NCI-H1417 treated with DMSO at 0.1 percent for 48 hours (cell line): ENCODE results near the gene MASP2.
"Not testable (repeated sequence)": the region's sequence is repeated elsewhere in the genome, so short reads cannot be mapped to it uniquely, and the experiment has no call there.

Experiments
- DNase-seq: peaks from one replicate; lab custom pipeline; 2025; lab: John Stamatoyannopoulos, UW

The MASP2 gene

DNA sequence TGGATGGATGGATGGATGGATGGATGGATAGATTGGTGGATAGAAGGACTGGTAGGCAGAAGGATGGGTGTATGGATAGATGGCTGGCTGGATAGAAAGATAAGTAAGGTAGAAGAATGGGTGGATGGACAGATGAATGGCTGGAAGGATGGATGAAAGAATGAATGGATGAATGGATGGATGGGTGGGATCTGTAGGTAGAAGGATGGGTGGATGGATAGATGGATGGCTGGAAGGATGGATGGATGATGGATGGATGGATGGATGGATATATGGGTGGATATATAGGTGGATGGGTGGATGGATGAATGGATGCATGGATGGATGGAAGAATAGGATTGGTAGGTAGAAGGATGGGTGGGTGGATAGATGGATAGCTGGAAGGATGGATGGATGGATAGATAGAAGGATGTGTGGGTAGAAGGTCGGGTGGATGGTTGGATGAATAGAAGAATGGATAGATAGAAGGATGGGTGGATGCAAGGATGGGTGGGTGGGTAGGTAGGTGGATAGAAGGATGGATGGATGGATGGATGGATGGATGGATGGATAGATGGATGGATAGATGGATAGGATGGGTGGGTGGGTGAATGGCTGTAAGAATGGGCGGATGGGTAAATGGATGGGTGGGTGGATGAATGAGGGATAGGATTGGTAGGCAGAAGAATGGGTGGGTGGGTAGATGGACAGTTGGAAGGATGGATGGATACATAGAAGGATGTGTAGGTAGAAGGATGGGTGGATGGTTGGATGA lies 7.5 kb downstream of the MASP2 start:
- no peak for DNase-seq

DNA sequence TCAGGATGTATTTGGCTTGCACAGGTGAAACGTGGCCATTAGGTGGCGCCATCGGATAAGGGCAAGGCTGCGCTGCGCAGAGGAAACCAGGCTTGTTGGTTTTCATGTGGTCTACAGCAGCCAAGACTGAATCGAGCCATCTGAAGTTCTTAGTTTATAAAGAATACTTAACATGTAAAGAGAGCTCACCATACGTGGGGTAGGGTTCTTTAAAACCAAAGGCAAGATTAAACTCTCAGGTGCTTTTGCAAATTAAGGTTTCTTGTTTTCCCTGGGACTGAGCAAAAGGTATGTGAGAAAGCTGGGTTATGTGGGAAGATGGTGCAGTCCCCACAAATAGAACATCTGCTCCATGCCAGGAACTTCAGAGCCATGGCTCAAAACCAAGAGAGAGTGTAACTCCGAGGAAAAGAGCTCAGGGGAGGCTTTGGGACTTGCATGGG lies 9.3 kb downstream of the MASP2 start:
- peak; percentile 46 for DNase-seq

DNA sequence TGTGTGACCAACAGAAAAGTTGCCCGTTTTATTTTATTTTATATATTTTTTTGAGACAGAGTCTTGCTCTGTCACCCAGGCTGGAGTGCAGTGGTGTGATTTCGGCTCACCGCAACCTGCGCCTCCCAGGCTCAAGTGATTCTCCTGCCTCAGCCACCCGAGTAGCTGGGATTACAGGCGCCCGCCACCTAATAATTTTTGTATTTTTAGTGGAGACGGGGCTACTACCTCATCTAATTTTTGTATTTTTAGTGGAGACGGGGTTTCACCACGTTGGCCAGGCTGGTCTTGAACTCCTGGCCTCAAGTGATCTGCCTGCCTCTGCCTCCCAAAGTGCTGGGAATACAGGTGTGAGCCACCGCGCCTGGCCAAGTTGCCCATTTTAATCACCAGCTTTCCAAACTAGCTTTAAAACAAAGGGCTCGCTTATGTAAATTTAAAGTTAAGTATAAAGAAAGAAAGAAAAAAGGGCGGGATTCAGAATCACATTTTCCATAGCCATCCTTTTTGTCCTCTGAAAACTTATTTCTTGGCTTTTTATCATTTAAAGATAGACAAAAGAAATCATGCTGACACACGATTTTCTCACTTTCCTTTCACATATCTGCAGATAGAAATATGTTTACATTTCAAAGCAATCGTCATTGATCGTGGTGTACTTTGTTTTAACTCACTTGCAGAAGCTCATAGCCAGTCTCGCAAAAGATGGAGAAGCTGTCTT lies 9.9 kb downstream of the MASP2 start:
- not testable (repeated sequence) for DNase-seq

DNA sequence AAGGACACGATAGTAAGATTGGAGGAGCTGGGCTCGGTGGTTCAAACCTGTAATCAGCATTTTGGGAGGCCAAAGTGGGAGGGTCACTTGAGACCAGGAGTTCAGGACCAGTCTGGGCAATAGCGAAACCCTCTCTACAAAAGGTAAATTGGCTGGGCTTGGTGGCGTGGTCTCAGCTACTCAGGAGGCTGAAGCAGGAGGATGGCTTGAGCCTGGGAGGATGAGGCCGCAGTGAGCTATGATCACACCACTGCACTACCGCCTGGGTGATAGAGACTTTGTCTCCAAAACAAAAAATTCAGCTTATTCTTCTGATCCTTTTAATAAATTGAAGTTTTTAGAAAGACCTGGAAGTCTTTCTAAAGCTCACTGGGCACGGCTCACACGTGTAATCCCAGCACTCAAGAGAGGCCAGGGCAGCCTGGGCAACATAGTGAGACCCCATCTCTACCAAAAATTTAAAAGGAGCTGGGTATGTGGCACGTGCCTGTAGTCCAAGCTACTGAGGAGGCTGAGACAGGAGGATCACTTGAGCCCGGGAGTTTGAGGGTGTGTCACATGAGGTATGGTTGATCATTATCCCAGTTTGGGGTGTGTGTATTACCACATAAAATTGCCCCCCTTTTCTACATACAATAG lies 15.3 kb downstream of the MASP2 start:
- DNase-seq, result no peak

DNA sequence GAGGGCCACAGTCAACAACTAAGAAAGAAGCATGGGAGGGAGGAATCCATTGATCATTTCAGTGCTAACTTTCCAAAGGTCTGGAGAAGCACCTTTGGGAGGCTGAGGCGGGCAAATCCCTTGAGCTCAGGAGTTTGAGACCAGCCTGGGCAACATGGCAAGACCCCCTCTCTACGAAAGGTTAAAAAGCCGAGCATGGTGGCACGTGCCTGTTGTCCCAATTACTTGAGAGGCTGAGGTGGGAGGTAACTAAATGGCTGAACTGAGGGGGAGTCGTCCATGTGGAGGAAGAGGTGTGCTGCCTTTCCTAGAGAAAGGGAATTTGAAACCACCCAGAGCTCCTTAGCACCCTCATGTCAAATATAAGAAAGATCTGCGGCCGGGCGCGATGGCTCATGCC lies 16.2 kb downstream of the MASP2 start:
- DNase-seq, result no peak

DNA sequence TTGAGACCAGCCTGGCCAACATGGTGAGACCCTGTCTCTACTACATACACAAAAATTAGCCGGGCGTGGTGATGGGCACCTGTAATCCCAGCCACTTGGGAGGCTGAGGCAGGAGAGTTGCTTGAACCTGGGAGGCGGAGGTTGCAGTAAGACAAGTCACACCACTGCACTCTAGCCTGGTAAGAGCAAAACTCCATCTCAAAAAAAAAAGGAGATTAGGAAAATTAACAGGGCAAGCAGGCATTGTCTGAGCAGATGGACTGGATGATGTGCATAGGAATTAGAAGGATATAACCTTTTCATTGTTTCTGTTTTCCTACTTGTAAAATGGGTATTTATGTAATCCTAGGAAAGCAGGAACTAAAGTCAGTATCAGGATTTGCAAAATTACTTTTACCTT lies 19.0 kb downstream of the MASP2 start:
- DNase-seq, result no peak

DNA sequence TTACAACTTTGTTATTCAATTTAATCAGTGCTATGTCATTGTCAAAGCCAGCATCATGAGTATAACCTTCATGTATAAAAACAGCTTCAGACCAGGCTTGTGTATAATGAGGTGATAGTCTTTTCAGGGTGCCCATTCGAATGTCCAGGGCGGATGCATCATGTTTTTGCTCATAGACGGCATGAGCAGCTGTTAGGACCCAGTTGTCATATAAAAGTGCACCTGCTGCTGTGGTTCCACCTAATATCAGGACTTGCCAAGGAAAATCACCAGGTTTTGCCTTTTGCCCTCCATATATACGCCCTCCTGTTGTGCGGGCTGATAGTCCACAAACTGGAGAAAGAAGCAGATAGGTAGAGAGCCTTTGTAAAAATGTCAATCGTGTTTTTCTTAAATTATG lies 19.7 kb downstream of the MASP2 start:
- DNase-seq, result no peak

DNA sequence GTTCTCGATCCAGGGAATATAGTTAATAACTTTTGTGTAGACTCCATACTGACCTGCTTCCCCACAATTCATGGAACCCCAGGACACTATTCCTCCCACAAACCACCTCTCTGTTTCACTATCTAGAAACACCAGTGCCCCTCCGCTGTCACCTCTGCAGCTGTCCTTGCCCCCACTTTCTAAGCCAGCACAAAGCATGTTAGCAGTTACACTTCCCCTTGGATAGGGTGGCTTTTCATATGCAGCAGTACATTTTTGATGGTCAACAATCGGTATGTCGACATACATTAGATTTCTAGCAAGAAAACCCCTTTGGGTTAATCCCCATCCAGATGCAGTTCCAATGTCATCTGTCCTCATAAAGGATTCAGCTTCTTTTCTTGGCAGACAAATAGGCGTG lies 20.1 kb downstream of the MASP2 start:
- no peak for DNase-seq

DNA sequence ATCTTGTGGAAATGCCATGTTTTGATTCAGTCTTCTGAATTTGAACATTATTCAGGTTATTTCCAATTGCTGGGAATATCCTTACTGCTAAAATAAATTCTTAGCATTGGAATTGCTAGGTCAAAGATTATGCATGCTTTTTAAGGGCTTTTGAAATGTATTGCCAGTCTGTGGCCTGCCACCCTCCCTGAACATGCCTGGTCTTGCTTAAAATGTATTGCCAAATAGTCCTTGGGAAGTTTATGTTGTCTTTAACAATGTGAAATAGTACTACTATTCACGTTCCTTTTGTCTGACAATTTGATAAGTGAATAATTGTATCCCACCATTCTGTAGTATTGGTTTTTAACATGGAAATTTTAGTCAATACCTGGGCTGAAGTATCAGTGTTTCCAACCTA lies 21.0 kb downstream of the MASP2 start:
- no peak for DNase-seq

DNA sequence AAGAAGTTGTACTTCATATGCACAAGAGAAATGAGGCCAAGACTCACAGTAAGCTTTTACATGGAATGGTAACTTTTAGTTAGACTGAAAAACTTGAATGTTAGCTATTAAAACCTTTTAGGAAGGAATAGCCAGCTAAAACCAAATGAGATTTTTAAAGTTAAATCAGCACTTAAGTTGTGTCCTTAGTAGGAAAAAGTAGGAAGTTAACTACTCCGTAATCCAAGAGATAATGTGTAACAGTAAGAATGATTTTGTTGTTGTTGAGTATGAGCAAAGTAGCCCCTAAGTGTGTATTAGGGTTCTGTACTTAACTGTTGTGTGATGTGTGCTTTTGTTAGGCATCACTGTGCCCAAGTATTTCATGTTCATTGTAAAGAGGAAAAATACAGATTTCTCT lies 21.4 kb downstream of the MASP2 start:
- DNase-seq, result no peak

DNA sequence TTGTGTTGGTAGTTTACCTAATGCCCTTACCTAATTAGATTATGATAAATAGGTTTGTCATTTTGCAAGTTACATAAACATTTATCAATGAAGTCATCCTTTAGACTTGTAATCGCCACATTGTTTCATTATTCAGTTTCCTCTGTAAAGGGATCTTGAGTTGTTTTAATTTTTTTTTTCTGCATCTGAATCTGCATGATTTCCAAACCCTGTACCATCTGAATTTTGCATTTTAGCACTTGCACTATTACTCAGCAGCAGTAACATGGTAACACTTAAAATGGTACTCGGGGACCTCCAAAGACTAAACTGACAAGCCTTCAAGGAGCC lies 22.2 kb downstream of the MASP2 start:
- no peak for DNase-seq

DNA sequence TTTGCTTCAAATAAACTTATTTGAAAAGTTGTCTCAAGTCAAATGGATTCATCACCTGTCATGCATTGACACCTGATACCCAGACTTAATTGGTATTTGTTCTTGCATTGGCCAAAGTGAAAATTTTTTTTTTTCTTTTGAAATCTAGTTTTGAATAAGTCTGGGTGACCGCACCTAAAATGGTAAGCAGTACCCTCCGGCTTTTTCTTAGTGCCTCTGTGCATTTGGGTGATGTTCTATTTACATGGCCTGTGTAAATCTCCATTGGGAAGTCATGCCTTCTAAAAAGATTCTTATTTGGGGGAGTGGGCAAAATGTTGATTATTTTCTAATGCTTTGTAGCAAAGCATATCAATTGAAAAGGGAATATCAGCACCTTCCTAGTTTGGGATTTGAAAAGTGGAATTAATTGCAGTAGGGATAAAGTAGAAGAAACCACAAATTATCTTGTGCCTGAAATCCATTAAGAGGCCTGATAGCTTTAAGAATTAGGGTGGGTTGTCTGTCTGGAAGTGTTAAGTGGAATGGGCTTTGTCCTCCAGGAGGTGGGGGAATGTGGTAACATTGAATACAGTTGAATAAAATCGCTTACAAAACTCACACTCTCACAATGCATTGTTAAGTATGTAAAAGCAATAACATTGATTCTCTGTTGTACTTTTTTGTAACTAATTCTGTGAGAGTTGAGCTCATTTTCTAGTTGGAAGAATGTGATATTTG lies 22.7 kb downstream of the MASP2 start:
- no peak for DNase-seq

DNA sequence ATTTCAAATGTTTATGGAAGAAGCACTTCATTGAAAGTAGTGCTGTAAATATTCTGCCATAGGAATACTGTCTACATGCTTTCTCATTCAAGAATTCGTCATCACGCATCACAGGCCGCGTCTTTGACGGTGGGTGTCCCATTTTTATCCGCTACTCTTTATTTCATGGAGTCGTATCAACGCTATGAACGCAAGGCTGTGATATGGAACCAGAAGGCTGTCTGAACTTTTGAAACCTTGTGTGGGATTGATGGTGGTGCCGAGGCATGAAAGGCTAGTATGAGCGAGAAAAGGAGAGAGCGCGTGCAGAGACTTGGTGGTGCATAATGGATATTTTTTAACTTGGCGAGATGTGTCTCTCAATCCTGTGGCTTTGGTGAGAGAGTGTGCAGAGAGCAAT lies 23.8 kb downstream of the MASP2 start:
- DNase-seq, result no peak

DNA sequence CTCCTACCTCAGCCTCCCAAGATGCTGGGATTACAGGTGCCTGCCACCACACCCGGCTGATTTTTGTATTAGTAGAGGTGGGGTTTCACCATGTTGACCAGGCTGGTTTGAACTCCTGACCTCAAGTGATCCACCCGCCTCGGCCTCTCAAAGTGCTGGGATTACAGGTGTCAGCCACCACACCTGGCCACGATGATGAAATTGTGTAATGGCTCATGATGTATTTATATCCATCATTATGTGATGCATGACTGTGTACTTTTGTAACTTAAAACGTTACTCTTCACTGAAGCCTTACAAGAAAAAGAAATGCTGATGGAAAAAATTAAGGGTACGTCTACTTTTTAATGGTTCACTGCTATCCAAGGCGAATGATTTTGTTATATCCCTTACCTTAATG lies 27.1 kb downstream of the MASP2 start:
- DNase-seq, result no peak

DNA sequence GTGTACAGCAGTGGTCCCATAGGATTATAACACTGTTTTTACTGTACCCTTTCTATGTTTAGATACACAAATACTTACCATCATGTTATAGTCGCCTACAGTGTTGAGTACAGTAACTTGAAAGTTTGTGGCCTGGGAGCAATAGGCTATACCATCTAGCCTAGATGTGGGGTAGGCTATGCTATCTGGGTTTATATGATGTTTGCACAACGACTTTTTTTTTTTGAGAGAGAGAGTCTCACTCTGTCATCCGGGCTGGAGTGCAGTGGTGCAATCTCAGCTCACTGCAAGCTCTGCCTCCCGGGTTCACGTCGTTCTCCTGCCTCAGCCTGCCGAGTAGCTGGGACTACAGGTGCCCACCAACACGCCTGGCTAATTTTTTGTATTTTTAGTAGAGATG lies 27.7 kb downstream of the MASP2 start:
- DNase-seq, result not testable (repeated sequence)

DNA sequence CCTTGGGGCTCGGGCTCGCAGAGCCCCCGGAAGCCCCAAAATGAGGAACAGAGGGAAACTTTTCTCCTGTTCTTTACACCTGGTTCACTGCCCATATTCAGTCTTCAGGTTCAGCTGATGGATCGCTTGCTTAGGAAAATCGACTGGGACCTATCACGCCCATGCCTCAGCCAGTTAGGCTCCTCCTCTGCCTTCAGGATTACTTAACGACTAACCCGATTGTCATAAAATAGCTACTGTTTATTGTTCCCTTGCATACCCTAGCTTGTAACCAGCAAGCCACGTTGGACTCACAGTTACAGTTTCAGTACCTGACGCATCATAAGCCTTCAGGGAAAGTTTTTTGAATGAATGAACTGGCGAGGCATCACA lies 33.9 kb downstream of the MASP2 start:
- no peak for DNase-seq

DNA sequence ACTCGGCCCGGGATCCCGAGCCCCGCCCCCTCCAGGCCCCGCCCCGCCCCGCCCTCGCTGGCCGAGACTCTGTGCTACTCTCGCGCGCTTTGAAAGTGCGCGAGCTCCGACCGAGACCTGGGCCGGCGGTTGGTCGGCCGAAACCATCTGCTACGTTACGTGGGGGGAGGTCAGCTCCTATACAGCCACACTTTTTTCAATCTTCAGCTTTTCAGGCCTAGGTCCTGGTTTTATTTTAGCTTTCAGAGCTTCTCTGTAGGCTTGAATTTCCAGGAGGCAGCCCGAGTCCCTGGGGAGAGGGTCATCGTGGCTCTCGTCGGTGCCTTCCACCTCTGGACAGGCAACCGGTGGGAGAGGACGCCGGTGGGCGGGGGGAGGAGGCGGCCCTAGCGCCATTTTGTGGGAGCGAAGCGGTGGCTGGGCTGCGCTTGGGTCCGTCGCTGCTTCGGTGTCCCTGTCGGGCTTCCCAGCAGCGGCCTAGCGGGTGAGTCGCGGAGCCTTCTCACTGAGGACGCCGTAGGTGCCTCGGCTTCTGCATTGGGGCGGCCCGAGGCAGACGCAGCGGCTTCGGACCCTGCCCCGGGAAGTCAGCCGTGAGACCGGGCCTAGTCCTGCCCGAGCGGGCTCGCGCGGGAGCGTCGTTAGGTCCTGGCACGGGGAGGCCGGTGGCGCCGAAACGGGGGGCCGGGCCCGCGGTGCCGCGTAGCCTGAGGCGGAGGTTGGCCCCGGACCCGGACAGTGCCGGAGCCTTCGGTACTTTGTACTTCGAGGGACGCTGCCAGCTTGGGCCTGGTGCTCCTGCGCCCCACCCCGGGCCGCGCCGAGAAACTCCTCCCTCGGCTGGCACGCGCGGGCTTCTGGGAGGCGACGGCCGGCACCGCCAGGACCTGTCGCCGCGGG lies 34.5 kb downstream of the MASP2 start, which contains the start of gene TARDBP:
Gene TARDBP (plus strand): TSS at position 395 of the 900 bp plus-strand sequence. CDS start 1,074 bp downstream, outside the sequence.
- peak; percentile 93 for DNase-seq

DNA sequence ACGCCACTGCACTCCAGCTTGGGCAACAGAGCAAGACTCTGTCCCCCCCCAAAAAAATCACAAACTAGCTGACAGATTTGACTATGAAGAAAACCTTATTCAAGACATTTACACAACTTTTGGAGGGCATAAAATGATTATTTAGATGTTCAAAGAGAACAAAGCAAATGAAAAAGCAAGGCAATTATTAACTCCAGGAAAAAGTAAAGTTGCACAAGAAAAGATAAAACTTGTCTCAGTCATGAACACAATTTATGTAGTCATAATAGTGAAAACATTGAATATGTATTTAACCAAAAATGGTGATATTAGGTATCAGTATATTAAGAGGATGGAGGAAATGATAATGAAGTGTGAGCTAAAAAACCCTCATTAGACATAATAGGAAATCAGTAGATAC lies 46.5 kb downstream of the MASP2 start:
- no peak for DNase-seq

DNA sequence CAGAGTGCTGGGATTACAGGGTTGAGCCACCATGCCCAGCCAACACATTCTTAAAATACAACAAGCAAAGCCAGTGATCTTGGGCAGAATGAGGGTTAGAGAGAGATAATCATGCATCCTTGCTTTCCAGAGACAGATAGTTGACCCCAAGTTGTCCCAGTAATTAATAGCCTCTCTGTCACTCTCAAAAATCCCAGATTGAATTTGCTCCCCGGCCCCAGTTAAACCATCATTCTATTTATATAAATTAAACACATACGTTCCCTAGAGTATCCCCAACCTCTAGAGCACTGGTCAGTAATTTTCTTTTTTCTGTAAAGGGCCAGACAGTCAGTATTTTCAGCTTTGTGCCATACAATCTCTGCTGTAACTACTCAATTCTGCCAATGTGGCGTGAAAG lies 50.9 kb downstream of the MASP2 start:
- no peak for DNase-seq

DNA sequence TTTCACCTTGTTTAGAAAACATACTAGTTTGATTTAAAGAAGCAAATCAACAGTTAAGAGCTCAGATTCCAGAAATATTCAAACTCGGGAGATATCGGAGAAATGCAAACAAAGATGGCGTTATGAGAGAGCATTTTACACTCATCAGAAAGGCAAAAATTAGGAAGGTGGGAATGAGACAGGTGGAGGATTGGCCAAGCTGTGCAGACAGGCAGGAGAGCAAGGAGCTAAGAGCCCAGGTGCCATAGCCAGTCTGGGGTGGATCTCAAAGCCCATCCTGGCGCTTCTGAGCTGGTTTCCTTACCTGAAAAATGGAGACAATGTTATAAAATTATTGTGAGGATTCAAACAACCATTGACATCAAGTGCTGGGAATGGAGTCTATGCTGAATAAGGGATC lies 54.2 kb downstream of the MASP2 start:
- no peak for DNase-seq

DNA sequence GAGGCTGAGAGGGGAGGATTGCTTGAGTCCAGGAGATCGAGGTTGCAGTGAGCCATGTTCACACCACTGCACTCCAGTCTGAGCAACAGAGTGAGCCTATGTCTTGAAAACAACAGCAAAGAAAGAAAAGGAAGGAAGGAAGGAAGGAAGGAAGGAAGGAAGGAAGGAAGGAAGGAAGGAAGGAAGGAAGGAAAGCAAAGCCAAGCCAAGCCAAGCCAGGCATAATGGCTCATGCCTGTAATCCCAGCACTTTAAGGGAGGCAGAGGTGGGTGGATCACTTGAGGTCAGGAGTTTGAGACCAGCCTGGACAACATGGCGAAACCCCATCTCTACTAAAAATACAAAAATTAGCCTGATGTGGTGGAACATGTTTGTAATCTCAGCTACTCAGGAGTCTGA lies 55.0 kb downstream of the MASP2 start:
- DNase-seq, result not testable (repeated sequence)

DNA sequence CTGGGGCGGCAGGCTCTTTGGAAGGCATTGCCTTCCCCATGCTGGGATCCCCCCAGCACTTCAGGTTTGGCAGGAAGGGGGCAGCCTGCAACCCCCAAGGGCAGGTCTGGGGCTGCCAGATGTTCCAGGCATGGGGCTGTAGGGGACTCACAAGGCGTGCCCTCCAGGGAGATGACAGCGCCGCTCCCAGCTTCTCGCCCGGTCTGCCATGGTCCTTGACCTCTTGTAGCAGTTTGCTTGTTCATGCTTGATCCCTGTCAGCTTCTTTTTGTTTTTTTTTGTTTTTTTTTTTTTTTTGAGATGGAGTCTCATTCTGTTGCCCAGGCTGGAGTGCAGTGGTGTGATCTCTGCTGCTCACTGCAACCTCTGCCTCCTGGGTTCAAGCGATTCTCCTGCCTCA lies 56.2 kb downstream of the MASP2 start:
- no peak for DNase-seq
